Mucosa of descending colon (tissue), 3 donors: ENCODE measurements around the gene ZNF148. TPM values are rescaled to one million over a fixed set of nuclear protein-coding genes. Genes with fewer than 3 reads are reported as not detected.
A peak's percentile ranks its signal among the peaks of the same experiment; 100 is the strongest.

Experiments used
- ATAC-seq: fragments of 200-7000 bp; cut with Tn5 transposase; one replicate; pipeline ENCODE4 v1.9.1; 2020; ENCODE audit warnings: mild to moderate bottlenecking, moderate library complexity
- DNase-seq, 3 donors: peaks; one replicate each; pipeline ENCODE4 v3.0.0-alpha.2; 2020
- H3K36me3 ChIP-seq: fragments of 200-600 bp; one replicate; pipeline ENCODE4 v1.8.0; 2021; ENCODE audit warnings: low read depth, mild to moderate bottlenecking
- H3K4me1 ChIP-seq: fragments of 200-600 bp; one replicate; pipeline ENCODE4 v1.8.0; 2021; ENCODE audit warnings: low read depth, mild to moderate bottlenecking
- H3K4me3 ChIP-seq: fragments of 200-600 bp; one replicate; pipeline ENCODE4 v1.8.0; 2021; ENCODE audit warnings: mild to moderate bottlenecking
- H3K9me3 ChIP-seq: fragments of 200-600 bp; one replicate; pipeline ENCODE4 v1.8.0; 2021; ENCODE audit warnings: mild to moderate bottlenecking
- CTCF ChIP-seq: fragments of 200-600 bp; IDR thresholded peaks from one replicate; pipeline ENCODE4 v1.8.0; 2022; ENCODE audit warnings: antibody characterized with exemption, mild to moderate bottlenecking
- intact Hi-C, 2 donors: fragments of 100-400 bp; cut with DNase I in 1 of 2; cut with micrococcal nuclease in 1 of 2; formaldehyde crosslinking; loops; one replicate each; pipeline versions ENCODE4 v1.11.0 to v1.11.1; 2022; cut with DNase I, micrococcal nuclease
- total RNA-seq, 3 donors: library from RNA; stranded (reverse); fragmentation: NEBNext Ultra II Directional in 2 of 3; extraction: Animal tissue kit (Norgen Biotek cat#: 25700) in 2 of 3; gene quantifications; one replicate each; pipeline versions ENCODE4 v1.2.1 to v1.2.4, GENCODE V29; 2021 to 2023
- donor health status: DM: no; HTN: no; CAD: no; lungs with moderate emphysema.
- donor health status: DM: no; HTN: no; CAD: no.
- donor health status: DM: no; HTN: yes; CAD: no.

Gene ZNF148
- total RNA-seq, 3 donors from 2014 or later: 39.8 to 79.5 (median 42.6) TPM

- intact Hi-C loops: no loop called here
- ATAC-seq (peak; percentile 62), DNase-seq (peak; percentile 47 to 68 (median 64))
- H3K4me3 ChIP-seq: peak overlapping the region; percentile 55
- peaks cover 9% of the 10 kb centered on the region for H3K4me1 ChIP-seq
- H3K36me3 ChIP-seq: no peaks in the 10 kb centered on the region
- no peaks in the 10 kb centered on the region for H3K9me3 ChIP-seq
- TF ChIP-seq CTCF: no peak
Observed at GRCh38 chr3:125374501-125374995, 577 bp downstream of the ZNF148 start.

- intact Hi-C loops: no loop called here
Observed at GRCh38 chr3:125367403-125368230, 7.5 kb downstream of the ZNF148 start.

GRCh38 chr3:125366132-125366531, 9.0 kb downstream of the ZNF148 start:
- Histone ChIP-seq H3K9me3 (no peaks in the 10 kb centered on the region), H3K4me1 (peaks cover 10% of the 10 kb centered on the region), H3K36me3 (no peaks in the 10 kb centered on the region), H3K4me3 (no peak overlapping the region)
- DNase-seq (no peak), ATAC-seq (peak; percentile 50)
- intact Hi-C loops: no loop called here
- TF ChIP-seq CTCF: no peak

More at GRCh38 chr3:125367403-125368230, 7.5 kb downstream of the ZNF148 start:
- H3K9me3 ChIP-seq: no peaks in the 10 kb centered on the region
- DNase-seq (no peak), ATAC-seq (no peak)
- no peaks in the 10 kb centered on the region for H3K36me3 ChIP-seq
- peaks cover 10% of the 10 kb centered on the region for H3K4me1 ChIP-seq
- no peak overlapping the region for H3K4me3 ChIP-seq
- no peak for TF ChIP-seq CTCF

GRCh38 chr3:125359700-125360099, 15.4 kb downstream of the ZNF148 start:
- H3K36me3 ChIP-seq: no peaks in the 10 kb centered on the region
- H3K4me1 ChIP-seq: peaks cover 4% of the 10 kb centered on the region
- intact Hi-C loops: no loop called here
- no peak overlapping the region for H3K4me3 ChIP-seq
- peak; percentile 17 for ATAC-seq
- no peak for DNase-seq
- H3K9me3 ChIP-seq: no peaks in the 10 kb centered on the region
- no peak for TF ChIP-seq CTCF

GRCh38 chr3:125358923-125359322, 16.2 kb downstream of the ZNF148 start:
- H3K4me3 ChIP-seq: no peak overlapping the region
- ATAC-seq: no peak
- intact Hi-C loops: no loop called here

More at GRCh38 chr3:125358923-125359322, 16.2 kb downstream of the ZNF148 start:
- H3K9me3 ChIP-seq: no peaks in the 10 kb centered on the region
- no peak for TF ChIP-seq CTCF
- no peaks in the 10 kb centered on the region for H3K36me3 ChIP-seq
- DNase-seq: no peak
- peaks cover 4% of the 10 kb centered on the region for H3K4me1 ChIP-seq
